ENCODE results near the gene KCNS3. TPM values are rescaled to one million over a fixed set of nuclear protein-coding genes. Genes with fewer than 3 reads are reported as not detected.

Gene KCNS3
- total and polyA plus RNA-seq, 2 of the 13 experiments (the other 11 are each of a cell fraction or from before 2014, with no cell fraction given) = not detected

GRCh38 chr2:17879137-17879912, 858 bp downstream of the KCNS3 start (continued):
- no peak for TF ChIP-seq REST (IDR thresholded peaks at IDR 0.05; ENCODE audit: borderline replicate concordance in 1 of 2, low read depth in 1 of 2, low read length in 2 of 2)
- TF ChIP-seq NAIF1 (CRISPR knock-in tag; IDR thresholded peaks at IDR 0.05; ENCODE audit: borderline replicate concordance) = no peak
- TF ChIP-seq SMAD9 (CRISPR knock-in tag; IDR thresholded peaks at IDR 0.05) = no peak
- no peak for TF ChIP-seq LRRFIP1 (CRISPR knock-in tag; conservative IDR thresholded peaks at IDR 0.05)
- TF ChIP-seq GABPB1 (CRISPR knock-in tag; IDR thresholded peaks at IDR 0.05) = 0 out of 2 replicates have a peak, but pooled peaks have one; percentile 5
- no peak for TF ChIP-seq HDAC1 (CRISPR knock-in tag; IDR thresholded peaks at IDR 0.05)
- 0 out of 2 replicates have a peak, but pooled peaks have one; percentile 33 for TF ChIP-seq ZNF557 (CRISPR knock-in tag; IDR thresholded peaks at IDR 0.05)
- TF ChIP-seq ARNT (IDR thresholded peaks at IDR 0.05) = no peak
- TF ChIP-seq SP5 (CRISPR knock-in tag; IDR thresholded peaks at IDR 0.05; ENCODE audit: borderline replicate concordance, low read depth) = peak; percentile 54; the same call in 1 of the 2 replicates
- TF ChIP-seq, protein P1, sequence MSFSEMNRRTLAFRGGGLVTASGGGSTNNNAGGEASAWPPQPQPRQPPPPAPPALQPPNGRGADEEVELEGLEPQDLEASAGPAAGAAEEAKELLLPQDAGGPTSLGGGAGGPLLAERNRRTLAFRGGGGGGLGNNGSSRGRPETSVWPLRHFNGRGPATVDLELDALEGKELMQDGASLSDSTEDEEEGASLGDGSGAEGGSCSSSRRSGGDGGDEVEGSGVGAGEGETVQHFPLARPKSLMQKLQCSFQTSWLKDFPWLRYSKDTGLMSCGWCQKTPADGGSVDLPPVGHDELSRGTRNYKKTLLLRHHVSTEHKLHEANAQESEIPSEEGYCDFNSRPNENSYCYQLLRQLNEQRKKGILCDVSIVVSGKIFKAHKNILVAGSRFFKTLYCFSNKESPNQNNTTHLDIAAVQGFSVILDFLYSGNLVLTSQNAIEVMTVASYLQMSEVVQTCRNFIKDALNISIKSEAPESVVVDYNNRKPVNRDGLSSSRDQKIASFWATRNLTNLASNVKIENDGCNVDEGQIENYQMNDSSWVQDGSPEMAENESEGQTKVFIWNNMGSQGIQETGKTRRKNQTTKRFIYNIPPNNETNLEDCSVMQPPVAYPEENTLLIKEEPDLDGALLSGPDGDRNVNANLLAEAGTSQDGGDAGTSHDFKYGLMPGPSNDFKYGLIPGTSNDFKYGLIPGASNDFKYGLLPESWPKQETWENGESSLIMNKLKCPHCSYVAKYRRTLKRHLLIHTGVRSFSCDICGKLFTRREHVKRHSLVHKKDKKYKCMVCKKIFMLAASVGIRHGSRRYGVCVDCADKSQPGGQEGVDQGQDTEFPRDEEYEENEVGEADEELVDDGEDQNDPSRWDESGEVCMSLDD (CRISPR knock-in tag; IDR thresholded peaks at IDR 0.05; ENCODE audit: borderline replicate concordance) = no peak
- TF ChIP-seq, protein P2, sequence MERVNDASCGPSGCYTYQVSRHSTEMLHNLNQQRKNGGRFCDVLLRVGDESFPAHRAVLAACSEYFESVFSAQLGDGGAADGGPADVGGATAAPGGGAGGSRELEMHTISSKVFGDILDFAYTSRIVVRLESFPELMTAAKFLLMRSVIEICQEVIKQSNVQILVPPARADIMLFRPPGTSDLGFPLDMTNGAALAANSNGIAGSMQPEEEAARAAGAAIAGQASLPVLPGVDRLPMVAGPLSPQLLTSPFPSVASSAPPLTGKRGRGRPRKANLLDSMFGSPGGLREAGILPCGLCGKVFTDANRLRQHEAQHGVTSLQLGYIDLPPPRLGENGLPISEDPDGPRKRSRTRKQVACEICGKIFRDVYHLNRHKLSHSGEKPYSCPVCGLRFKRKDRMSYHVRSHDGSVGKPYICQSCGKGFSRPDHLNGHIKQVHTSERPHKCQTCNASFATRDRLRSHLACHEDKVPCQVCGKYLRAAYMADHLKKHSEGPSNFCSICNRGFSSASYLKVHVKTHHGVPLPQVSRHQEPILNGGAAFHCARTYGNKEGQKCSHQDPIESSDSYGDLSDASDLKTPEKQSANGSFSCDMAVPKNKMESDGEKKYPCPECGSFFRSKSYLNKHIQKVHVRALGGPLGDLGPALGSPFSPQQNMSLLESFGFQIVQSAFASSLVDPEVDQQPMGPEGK (CRISPR knock-in tag; IDR thresholded peaks at IDR 0.05) = no peak
- no peak for TF ChIP-seq ZNF260 (CRISPR knock-in tag; IDR thresholded peaks at IDR 0.05; ENCODE audit: borderline replicate concordance, low read depth)
- TF ChIP-seq ZNF773 (CRISPR knock-in tag; IDR thresholded peaks at IDR 0.05; ENCODE audit: borderline replicate concordance) = no peak
- no peak for TF ChIP-seq KLF9 (CRISPR knock-in tag; IDR thresholded peaks at IDR 0.05; ENCODE audit: low read depth)
